K562 (cell line): ENCODE results near the gene ROBO2.

Experiments
- ATF2 ChIP-seq: sonication (generic); formaldehyde crosslinking; IDR thresholded peaks from 2 replicates; pipeline ENCODE4 v1.8.1; 2022; ENCODE audit warnings: missing genetic modification reagents
- CTCF ChIP-seq, 3 experiments: IDR thresholded peaks in 2 of 3; conservative IDR thresholded peaks in 1 of 3; 2 replicates each; pipeline ENCODE4 v1.5.1; 2011 to 2012; ENCODE audit warnings: low read length in 3 of 3, mild to moderate bottlenecking in 3 of 3, control low read depth in 2 of 3, improper control_type of control experiment in 1 of 3, inconsistent platforms in 1 of 3, low read depth in 1 of 3, mixed read lengths in 1 of 3, moderate library complexity in 1 of 3; ENCODE audit not compliant: insufficient read depth in 2 of 3
- E2F6 ChIP-seq, 2 experiments: IDR thresholded peaks; 2 replicates each; pipeline ENCODE4 v1.6.1; 2011; ENCODE audit warnings: borderline replicate concordance in 1 of 2, control low read depth in 1 of 2, low read depth in 1 of 2, low read length in 1 of 2, mild to moderate bottlenecking in 1 of 2, mixed read lengths in 1 of 2, moderate library complexity in 1 of 2; ENCODE audit not compliant: insufficient read depth in 1 of 2, insufficient read length in 1 of 2, poor library complexity in 1 of 2, severe bottlenecking in 1 of 2; ENCODE audit errors: extremely low read depth in 1 of 2
- ETV6 ChIP-seq, 3 experiments: fragments of 150-350 bp in 1 of 3; sonication (generic) in 1 of 3; formaldehyde crosslinking in 1 of 3; IDR thresholded peaks; 2 replicates each; pipeline versions ENCODE4 v1.6.1 to v1.8.0; 2014 to 2022; ENCODE audit warnings: borderline replicate concordance in 2 of 3, low read depth in 2 of 3, antibody characterized with exemption in 1 of 3, low read length in 1 of 3, mild to moderate bottlenecking in 1 of 3, missing genetic modification reagents in 1 of 3
- MEF2A ChIP-seq: IDR thresholded peaks from 2 replicates; pipeline ENCODE4 v1.6.1; 2011; ENCODE audit warnings: low read depth, mild to moderate bottlenecking, low read length, moderate library complexity; ENCODE audit not compliant: control insufficient read depth
- TF ChIP-seq, protein P1 (sequence below), 2 experiments: fragments of 450-650 bp; formaldehyde crosslinking in 1 of 2; IDR thresholded peaks; 2 replicates each; pipeline versions ENCODE4 v1.4.0 to v1.6.1; 2014 to 2020; ENCODE audit warnings: mild to moderate bottlenecking in 2 of 2, borderline replicate concordance in 1 of 2, low read depth in 1 of 2
- TF ChIP-seq, protein P2 (sequence below): sonication (generic); formaldehyde crosslinking; IDR thresholded peaks from 2 replicates; pipeline ENCODE4 v1.8.0; 2022; ENCODE audit warnings: missing genetic modification reagents, mild to moderate bottlenecking, borderline replicate concordance

GRCh38 chr3:77328690-77329089, 288.8 kb downstream of the ROBO2 start:
- TF ChIP-seq, protein P1, sequence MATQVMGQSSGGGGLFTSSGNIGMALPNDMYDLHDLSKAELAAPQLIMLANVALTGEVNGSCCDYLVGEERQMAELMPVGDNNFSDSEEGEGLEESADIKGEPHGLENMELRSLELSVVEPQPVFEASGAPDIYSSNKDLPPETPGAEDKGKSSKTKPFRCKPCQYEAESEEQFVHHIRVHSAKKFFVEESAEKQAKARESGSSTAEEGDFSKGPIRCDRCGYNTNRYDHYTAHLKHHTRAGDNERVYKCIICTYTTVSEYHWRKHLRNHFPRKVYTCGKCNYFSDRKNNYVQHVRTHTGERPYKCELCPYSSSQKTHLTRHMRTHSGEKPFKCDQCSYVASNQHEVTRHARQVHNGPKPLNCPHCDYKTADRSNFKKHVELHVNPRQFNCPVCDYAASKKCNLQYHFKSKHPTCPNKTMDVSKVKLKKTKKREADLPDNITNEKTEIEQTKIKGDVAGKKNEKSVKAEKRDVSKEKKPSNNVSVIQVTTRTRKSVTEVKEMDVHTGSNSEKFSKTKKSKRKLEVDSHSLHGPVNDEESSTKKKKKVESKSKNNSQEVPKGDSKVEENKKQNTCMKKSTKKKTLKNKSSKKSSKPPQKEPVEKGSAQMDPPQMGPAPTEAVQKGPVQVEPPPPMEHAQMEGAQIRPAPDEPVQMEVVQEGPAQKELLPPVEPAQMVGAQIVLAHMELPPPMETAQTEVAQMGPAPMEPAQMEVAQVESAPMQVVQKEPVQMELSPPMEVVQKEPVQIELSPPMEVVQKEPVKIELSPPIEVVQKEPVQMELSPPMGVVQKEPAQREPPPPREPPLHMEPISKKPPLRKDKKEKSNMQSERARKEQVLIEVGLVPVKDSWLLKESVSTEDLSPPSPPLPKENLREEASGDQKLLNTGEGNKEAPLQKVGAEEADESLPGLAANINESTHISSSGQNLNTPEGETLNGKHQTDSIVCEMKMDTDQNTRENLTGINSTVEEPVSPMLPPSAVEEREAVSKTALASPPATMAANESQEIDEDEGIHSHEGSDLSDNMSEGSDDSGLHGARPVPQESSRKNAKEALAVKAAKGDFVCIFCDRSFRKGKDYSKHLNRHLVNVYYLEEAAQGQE (IDR thresholded peaks at IDR 0.05; ENCODE audit: borderline replicate concordance): no peak
- TF ChIP-seq, protein P1 (CRISPR knock-in tag; IDR thresholded peaks at IDR 0.05; ENCODE audit: low read depth): no peak
- TF ChIP-seq, protein P2, sequence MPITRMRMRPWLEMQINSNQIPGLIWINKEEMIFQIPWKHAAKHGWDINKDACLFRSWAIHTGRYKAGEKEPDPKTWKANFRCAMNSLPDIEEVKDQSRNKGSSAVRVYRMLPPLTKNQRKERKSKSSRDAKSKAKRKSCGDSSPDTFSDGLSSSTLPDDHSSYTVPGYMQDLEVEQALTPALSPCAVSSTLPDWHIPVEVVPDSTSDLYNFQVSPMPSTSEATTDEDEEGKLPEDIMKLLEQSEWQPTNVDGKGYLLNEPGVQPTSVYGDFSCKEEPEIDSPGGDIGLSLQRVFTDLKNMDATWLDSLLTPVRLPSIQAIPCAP (CRISPR knock-in tag): no peak
- no peak for TF ChIP-seq E2F6 (IDR thresholded peaks at IDR 0.05; ENCODE audit: borderline replicate concordance in 1 of 2, extremely low read depth in 1 of 2, insufficient read depth in 1 of 2, insufficient read length in 1 of 2, low read depth in 1 of 2, low read length in 1 of 2, poor library complexity in 1 of 2, severe bottlenecking in 1 of 2)
- TF ChIP-seq CTCF (IDR thresholded peaks at IDR 0.05 in 2 of 3, conservative IDR thresholded peaks at IDR 0.05 in 1 of 3; ENCODE audit: insufficient read depth in 2 of 3, low read depth in 1 of 3, low read length in 3 of 3): no peak
- TF ChIP-seq ATF2 (CRISPR knock-in tag): no peak
- no peak for TF ChIP-seq ETV6 (IDR thresholded peaks at IDR 0.05; ENCODE audit: borderline replicate concordance in 1 of 2, low read depth in 2 of 2, low read length in 1 of 2)
- no peak for TF ChIP-seq ETV6 (CRISPR knock-in tag; IDR thresholded peaks at IDR 0.05; ENCODE audit: borderline replicate concordance)
- no peak for TF ChIP-seq MEF2A
